ENCODE measurements around the gene CYP2A6. TPM values are rescaled to one million over a fixed set of nuclear protein-coding genes. Genes with fewer than 3 reads are reported as not detected.
"Not testable (repeated sequence)": the region's sequence is repeated elsewhere in the genome, so short reads cannot be mapped to it uniquely, and the experiment has no call there.

Gene CYP2A6
- polyA plus RNA-seq, 2 donors: not detected

GRCh38 chr19:40831502-40832430, 18.5 kb downstream of the CYP2A6 start:
- no peaks in the 10 kb centered on the region for H3K27me3 ChIP-seq (ENCODE audit: control insufficient read depth in 1 of 2, insufficient read depth in 2 of 2, low read length in 2 of 2)
- H3K27ac ChIP-seq (ENCODE audit: low read depth in 2 of 2, low read length in 1 of 2): no peak overlapping the region
- WGBS, 2 donors: 61 to 67% methylated on average over 7 of the region's 7 CpGs

DNA sequence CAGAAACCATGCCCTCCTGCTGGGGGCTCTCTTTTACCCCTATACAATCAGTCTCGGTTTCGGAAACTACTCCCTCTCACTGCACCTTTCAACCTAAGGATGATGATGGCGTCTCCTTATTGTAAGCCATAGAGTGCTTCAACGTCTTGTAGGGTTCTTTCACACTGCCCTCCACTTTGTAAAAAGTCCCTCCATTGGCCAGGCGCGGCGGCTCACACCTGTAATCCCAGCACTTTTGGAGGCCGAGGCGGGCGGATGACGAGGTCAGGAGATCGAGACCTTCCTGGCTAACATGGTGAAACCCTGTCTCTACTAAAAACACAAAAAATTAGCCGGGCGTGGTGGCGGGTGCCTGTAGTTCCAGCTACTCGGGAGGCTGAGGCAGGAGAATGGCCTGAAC, 19.5 kb downstream of the CYP2A6 start:
- H3K9me3 ChIP-seq (ENCODE audit: control insufficient read depth in 2 of 2, insufficient read depth in 1 of 2, low read depth in 1 of 2, low read length in 1 of 2); H3K4me1 ChIP-seq (ENCODE audit: control insufficient read depth in 2 of 2, insufficient read depth in 2 of 2, low read length in 1 of 2); H3K27me3 ChIP-seq (ENCODE audit: control insufficient read depth in 1 of 2, insufficient read depth in 2 of 2, low read length in 2 of 2); H3K4me3 ChIP-seq (ENCODE audit: low read depth in 1 of 2, low read length in 2 of 2); H3K27ac ChIP-seq (ENCODE audit: low read depth in 2 of 2, low read length in 1 of 2); H3K36me3 ChIP-seq (ENCODE audit: control insufficient read depth in 2 of 2, insufficient read depth in 2 of 2, low read length in 1 of 2): not testable (repeated sequence)
- WGBS, 2 donors: 93% methylated on average over 15 to 16 of the region's 16 CpGs

More at GRCh38 chr19:40831502-40832430, 18.5 kb downstream of the CYP2A6 start:
- Histone ChIP-seq H3K9me3 (ENCODE audit: control insufficient read depth in 2 of 2, insufficient read depth in 1 of 2, low read depth in 1 of 2, low read length in 1 of 2) (no peaks in the 10 kb centered on the region), H3K36me3 (ENCODE audit: control insufficient read depth in 2 of 2, insufficient read depth in 2 of 2, low read length in 1 of 2) (peaks cover 0 to 6% of the 10 kb centered on the region in 2 donors), H3K4me3 (ENCODE audit: low read depth in 1 of 2, low read length in 2 of 2) (no peak overlapping the region), H3K4me1 (ENCODE audit: control insufficient read depth in 2 of 2, insufficient read depth in 2 of 2, low read length in 1 of 2) (no peaks in the 10 kb centered on the region)

DNA sequence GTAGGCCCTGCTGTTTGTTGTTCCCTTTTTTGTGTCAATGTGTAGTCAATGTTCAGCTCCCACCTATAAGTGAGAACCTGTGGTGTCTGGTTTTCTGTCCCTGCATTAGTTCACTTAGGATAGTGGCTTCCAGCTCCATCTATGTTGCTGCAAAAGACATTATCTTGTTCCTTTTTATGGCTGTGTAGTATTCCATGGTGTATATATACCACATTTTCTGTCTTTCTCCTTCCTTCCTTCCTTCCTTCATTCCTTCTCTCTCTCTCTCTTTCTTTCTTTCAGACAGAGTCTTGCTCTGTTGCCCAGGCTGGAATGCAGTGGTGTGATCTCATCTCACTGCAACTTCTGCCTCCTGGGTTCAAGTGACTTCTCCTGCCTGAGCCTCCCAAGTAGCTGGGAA, 21.0 kb downstream of the CYP2A6 start:
- no peaks in the 10 kb centered on the region for H3K27me3 ChIP-seq (ENCODE audit: control insufficient read depth in 1 of 2, insufficient read depth in 2 of 2, low read length in 2 of 2)
- no peaks in the 10 kb centered on the region for H3K9me3 ChIP-seq (ENCODE audit: control insufficient read depth in 2 of 2, insufficient read depth in 1 of 2, low read depth in 1 of 2, low read length in 1 of 2)
- no peak overlapping the region for H3K27ac ChIP-seq (ENCODE audit: low read depth in 2 of 2, low read length in 1 of 2)
- peaks cover 0 to 7% of the 10 kb centered on the region in 2 donors for H3K36me3 ChIP-seq (ENCODE audit: control insufficient read depth in 2 of 2, insufficient read depth in 2 of 2, low read length in 1 of 2)
- no peaks in the 10 kb centered on the region for H3K4me1 ChIP-seq (ENCODE audit: control insufficient read depth in 2 of 2, insufficient read depth in 2 of 2, low read length in 1 of 2)
- no peak overlapping the region for H3K4me3 ChIP-seq (ENCODE audit: low read depth in 1 of 2, low read length in 2 of 2)

GRCh38 chr19:40827386-40828247, 22.6 kb downstream of the CYP2A6 start:
- no peak overlapping the region for H3K27ac ChIP-seq (ENCODE audit: low read depth in 2 of 2, low read length in 1 of 2)
- peaks cover 0 to 7% of the 10 kb centered on the region in 2 donors for H3K36me3 ChIP-seq (ENCODE audit: control insufficient read depth in 2 of 2, insufficient read depth in 2 of 2, low read length in 1 of 2)
- H3K27me3 ChIP-seq (ENCODE audit: control insufficient read depth in 1 of 2, insufficient read depth in 2 of 2, low read length in 2 of 2): no peaks in the 10 kb centered on the region
- no peaks in the 10 kb centered on the region for H3K4me1 ChIP-seq (ENCODE audit: control insufficient read depth in 2 of 2, insufficient read depth in 2 of 2, low read length in 1 of 2)
- no peaks in the 10 kb centered on the region for H3K9me3 ChIP-seq (ENCODE audit: control insufficient read depth in 2 of 2, insufficient read depth in 1 of 2, low read depth in 1 of 2, low read length in 1 of 2)
- H3K4me3 ChIP-seq (ENCODE audit: low read depth in 1 of 2, low read length in 2 of 2): no peak overlapping the region
- WGBS, 2 donors: 96 to 97% methylated on average over 22 of the region's 22 CpGs

GRCh38 chr19:40826699-40827385, 23.4 kb downstream of the CYP2A6 start:
- 85 to 87% methylated on average over 29 of the region's 29 CpGs for WGBS, 2 donors
- not testable (repeated sequence) for H3K27me3 ChIP-seq (ENCODE audit: control insufficient read depth in 1 of 2, insufficient read depth in 2 of 2, low read length in 2 of 2); H3K36me3 ChIP-seq (ENCODE audit: control insufficient read depth in 2 of 2, insufficient read depth in 2 of 2, low read length in 1 of 2); H3K4me3 ChIP-seq (ENCODE audit: low read depth in 1 of 2, low read length in 2 of 2); H3K27ac ChIP-seq (ENCODE audit: low read depth in 2 of 2, low read length in 1 of 2); H3K4me1 ChIP-seq (ENCODE audit: control insufficient read depth in 2 of 2, insufficient read depth in 2 of 2, low read length in 1 of 2); H3K9me3 ChIP-seq (ENCODE audit: control insufficient read depth in 2 of 2, insufficient read depth in 1 of 2, low read depth in 1 of 2, low read length in 1 of 2)

- H3K36me3 ChIP-seq (ENCODE audit: control insufficient read depth in 2 of 2, insufficient read depth in 2 of 2, low read length in 1 of 2); H3K4me3 ChIP-seq (ENCODE audit: low read depth in 1 of 2, low read length in 2 of 2); H3K27ac ChIP-seq (ENCODE audit: low read depth in 2 of 2, low read length in 1 of 2); H3K27me3 ChIP-seq (ENCODE audit: control insufficient read depth in 1 of 2, insufficient read depth in 2 of 2, low read length in 2 of 2); H3K9me3 ChIP-seq (ENCODE audit: control insufficient read depth in 2 of 2, insufficient read depth in 1 of 2, low read depth in 1 of 2, low read length in 1 of 2); H3K4me1 ChIP-seq (ENCODE audit: control insufficient read depth in 2 of 2, insufficient read depth in 2 of 2, low read length in 1 of 2): not testable (repeated sequence)
- WGBS, 2 donors: 92 to 93% methylated on average over 7 to 9 of the region's 14 CpGs
Measured at GRCh38 chr19:40826312-40826698, 23.9 kb downstream of the CYP2A6 start.

DNA sequence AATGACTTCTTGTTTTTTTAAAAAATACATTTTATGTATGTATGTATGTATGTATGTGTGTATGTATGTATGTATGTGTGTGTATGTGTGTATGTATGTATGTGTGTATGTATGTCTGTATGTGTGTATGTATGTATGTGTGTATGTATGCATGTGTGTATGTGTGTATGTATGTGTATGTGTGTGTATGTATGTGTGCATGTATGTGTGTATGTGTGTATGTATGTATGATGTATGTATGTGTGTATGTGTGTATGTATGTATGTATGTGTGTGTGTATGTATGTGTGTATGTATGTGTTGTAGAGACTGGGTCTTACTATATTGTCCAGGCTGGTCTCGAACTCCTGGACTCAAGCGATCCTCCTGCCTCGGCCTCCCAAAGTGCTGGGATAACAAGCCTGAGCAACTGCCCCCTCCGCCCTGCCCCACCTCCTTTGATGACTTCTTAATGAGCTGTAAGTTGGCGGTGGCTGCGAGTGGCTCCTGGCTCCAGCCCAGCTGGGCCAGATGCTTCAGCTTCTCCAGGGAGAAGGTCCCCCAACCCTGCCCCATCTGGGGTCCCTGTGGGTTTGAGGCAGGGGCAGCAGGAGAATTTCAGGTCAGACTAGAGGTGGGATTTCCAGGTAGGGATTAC, 24.7 kb downstream of the CYP2A6 start:
- not testable (repeated sequence) for H3K4me3 ChIP-seq (ENCODE audit: low read depth in 1 of 2, low read length in 2 of 2); H3K27me3 ChIP-seq (ENCODE audit: control insufficient read depth in 1 of 2, insufficient read depth in 2 of 2, low read length in 2 of 2); H3K27ac ChIP-seq (ENCODE audit: low read depth in 2 of 2, low read length in 1 of 2); H3K9me3 ChIP-seq (ENCODE audit: control insufficient read depth in 2 of 2, insufficient read depth in 1 of 2, low read depth in 1 of 2, low read length in 1 of 2); H3K36me3 ChIP-seq (ENCODE audit: control insufficient read depth in 2 of 2, insufficient read depth in 2 of 2, low read length in 1 of 2); H3K4me1 ChIP-seq (ENCODE audit: control insufficient read depth in 2 of 2, insufficient read depth in 2 of 2, low read length in 1 of 2)
- WGBS, 2 donors: 92 to 94% methylated on average over 4 to 6 of the region's 6 CpGs

GRCh38 chr19:40824916-40825315, 25.3 kb downstream of the CYP2A6 start:
- WGBS, 2 donors: 88 to 89% methylated on average over 16 of the region's 16 CpGs
- H3K4me3 ChIP-seq (ENCODE audit: low read depth in 1 of 2, low read length in 2 of 2); H3K27me3 ChIP-seq (ENCODE audit: control insufficient read depth in 1 of 2, insufficient read depth in 2 of 2, low read length in 2 of 2); H3K36me3 ChIP-seq (ENCODE audit: control insufficient read depth in 2 of 2, insufficient read depth in 2 of 2, low read length in 1 of 2); H3K27ac ChIP-seq (ENCODE audit: low read depth in 2 of 2, low read length in 1 of 2); H3K4me1 ChIP-seq (ENCODE audit: control insufficient read depth in 2 of 2, insufficient read depth in 2 of 2, low read length in 1 of 2); H3K9me3 ChIP-seq (ENCODE audit: control insufficient read depth in 2 of 2, insufficient read depth in 1 of 2, low read depth in 1 of 2, low read length in 1 of 2): not testable (repeated sequence)
